Measurements from ENCODE around the gene PDP2. TPM values are rescaled to one million over a fixed set of nuclear protein-coding genes. Genes with fewer than 3 reads are reported as not detected.

PDP2 gene
- total and polyA plus RNA-seq, 9 of the 15 experiments (the other 6 are each of a cell fraction or from before 2014, with no cell fraction given), result 2.5 to 24.3 (median 7.2) TPM

- peak; percentile 12 for TF ChIP-seq CCNT2 (IDR thresholded peaks at IDR 0.05; ENCODE audit: borderline replicate concordance, extremely low read depth, insufficient read length, low read depth, low read length)
- no peak for TF ChIP-seq MLX (CRISPR knock-in tag; conservative IDR thresholded peaks at IDR 0.05)
- peak; percentile 82 for TF ChIP-seq SAP30 (IDR thresholded peaks at IDR 0.05; ENCODE audit: borderline replicate concordance, insufficient read depth, low read depth, low read length, poor library complexity, severe bottlenecking)
- TF ChIP-seq MLLT1 (IDR thresholded peaks at IDR 0.05), result no peak; a peak in 1 of 4 replicates
- 0 out of 2 replicates have a peak, but pooled peaks have one; percentile 10 for TF ChIP-seq E2F3 (CRISPR knock-in tag; IDR thresholded peaks at IDR 0.05)
- no peak for TF ChIP-seq ZNF830 (CRISPR knock-in tag; IDR thresholded peaks at IDR 0.05)
- TF ChIP-seq PTTG1 (tag; IDR thresholded peaks at IDR 0.05; ENCODE audit: low read depth), result no peak
- no peak for TF ChIP-seq PHB2 (IDR thresholded peaks at IDR 0.05; ENCODE audit: low read depth)
- TF ChIP-seq FOXP1 (CRISPR knock-in tag; IDR thresholded peaks at IDR 0.05), result peak; percentile 61; the same call in 1 of the 2 replicates
- TF ChIP-seq HMG20A (CRISPR knock-in tag; conservative IDR thresholded peaks at IDR 0.05), result no peak
- peak in 1 of 2 experiments; percentile 93; a peak in 2 of 4 replicates for TF ChIP-seq HDAC1 (IDR thresholded peaks at IDR 0.05)
- no peak for TF ChIP-seq MTA2 (IDR thresholded peaks at IDR 0.05; ENCODE audit: low read depth)
- no peak for TF ChIP-seq CBX5 (IDR thresholded peaks at IDR 0.05; ENCODE audit: borderline replicate concordance, low read depth)
- TF ChIP-seq NFYB (IDR thresholded peaks at IDR 0.05; ENCODE audit: extremely low read depth, insufficient read length), result peak; percentile 95
- no peak for TF ChIP-seq E4F1 (CRISPR knock-in tag; IDR thresholded peaks at IDR 0.05; ENCODE audit: borderline replicate concordance)
- TF ChIP-seq STAT5B (CRISPR knock-in tag; IDR thresholded peaks at IDR 0.05), result no peak
- TF ChIP-seq E2F1 (CRISPR knock-in tag; IDR thresholded peaks at IDR 0.05), result 0 out of 2 replicates have a peak, but pooled peaks have one; percentile 39
- TF ChIP-seq ESRRB (CRISPR knock-in tag; IDR thresholded peaks at IDR 0.05; ENCODE audit: borderline replicate concordance), result no peak
- no peak for TF ChIP-seq COPS2 (conservative IDR thresholded peaks at IDR 0.05)
- TF ChIP-seq TOE1 (IDR thresholded peaks at IDR 0.05; ENCODE audit: borderline replicate concordance), result peak; percentile 41; the same call in 1 of the 2 replicates
- TF ChIP-seq TOE1 (CRISPR knock-in tag; IDR thresholded peaks at IDR 0.05; ENCODE audit: borderline replicate concordance, low read depth), result no peak
- no peak for TF ChIP-seq HDAC8 (tag; IDR thresholded peaks at IDR 0.05)
Observed at GRCh38 chr16:66880288-66881013, at the start of gene PDP2 (continued).

All from K562 (cell line).